OCI-LY7 (cell line): ENCODE results near the gene FAM234B. TPM values are rescaled to one million over a fixed set of nuclear protein-coding genes. Genes with fewer than 3 reads are reported as not detected.

ENCODE experiments used
- BruUV-seq: library from RNA; stranded (reverse); fragments of 400-500 nt; replicated peaks from 2 replicates; lab custom pipeline; 2021; lab: Mats Ljungman, UMichigan
- CTCF ChIA-PET: fragments of 300-600 bp; sonication (Branson Sonifier 250); formaldehyde crosslinking; loops from one replicate; lab custom pipeline; 2022; ENCODE audit warnings: antibody characterized with exemption; ENCODE audit not compliant: unreplicated experiment; lab: Charles Lee
- POLR2A ChIA-PET: fragments of 300-600 bp; sonication (Branson Sonifier 250); formaldehyde crosslinking; loops from one replicate; lab custom pipeline; 2022; ENCODE audit warnings: antibody characterized with exemption; lab: Charles Lee
- DNase-seq: peaks from one replicate; pipeline ENCODE4 v3.0.0-alpha.2; 2015; ENCODE audit warnings: low spot score
- H2AFZ ChIP-seq: fragments of 200-600 bp; sonication (generic), shearing (Covaris generic); 2 replicates; pipeline ENCODE4 v1.6.1; 2014; ENCODE audit warnings: mild to moderate bottlenecking, antibody characterized with exemption, low read length, moderate library complexity
- H3K27ac ChIP-seq: fragments of 200-600 bp; sonication (generic); 2 replicates; pipeline ENCODE4 v1.5.1; 2014; ENCODE audit warnings: mixed run types, low read depth, mild to moderate bottlenecking, moderate library complexity, low read length, inconsistent platforms; ENCODE audit not compliant: poor library complexity, severe bottlenecking
- H3K36me3 ChIP-seq: fragments of 200-600 bp; sonication (generic); 2 replicates; pipeline ENCODE4 v1.6.1; 2014; ENCODE audit warnings: mild to moderate bottlenecking, antibody characterized with exemption, low read length, moderate library complexity, mixed read lengths; ENCODE audit not compliant: insufficient read depth
- H3K4me1 ChIP-seq: fragments of 200-600 bp; sonication (generic); 2 replicates; pipeline ENCODE4 v1.5.1; 2014; ENCODE audit warnings: mild to moderate bottlenecking, low read length; ENCODE audit not compliant: insufficient read depth, poor library complexity, severe bottlenecking
- H3K4me2 ChIP-seq: fragments of 200-600 bp; sonication (generic); 2 replicates; pipeline ENCODE4 v1.6.1; 2014; ENCODE audit warnings: mild to moderate bottlenecking, low read length
- H3K4me3 ChIP-seq: fragments of 200-600 bp; sonication (generic); 2 replicates; pipeline ENCODE4 v1.5.1; 2014; ENCODE audit warnings: mild to moderate bottlenecking, low read depth, low read length; ENCODE audit not compliant: poor library complexity, severe bottlenecking
- H3K79me2 ChIP-seq: fragments of 200-600 bp; sonication (generic); 2 replicates; pipeline ENCODE4 v1.6.1; 2016; ENCODE audit warnings: low read depth, mild to moderate bottlenecking, low read length, moderate library complexity, mixed read lengths; ENCODE audit not compliant: insufficient read depth
- H3K9me2 ChIP-seq: fragments of 200-600 bp; sonication (generic); 2 replicates; pipeline ENCODE4 v1.6.1; 2016; ENCODE audit warnings: mild to moderate bottlenecking, low read length, mixed read lengths; ENCODE audit not compliant: insufficient read depth
- H3K9me3 ChIP-seq: fragments of 200-600 bp; sonication (generic); 2 replicates; pipeline ENCODE4 v1.6.1; 2014; ENCODE audit warnings: mild to moderate bottlenecking, mixed run types, low read length, mixed read lengths
- H4K20me1 ChIP-seq: fragments of 200-600 bp; sonication (generic); 2 replicates; pipeline ENCODE4 v1.6.1; 2014; ENCODE audit warnings: mild to moderate bottlenecking, antibody characterized with exemption, low read length, moderate library complexity, mixed read lengths; ENCODE audit not compliant: insufficient read depth
- CTCF ChIP-seq: fragments of 200-600 bp; sonication (generic); conservative IDR thresholded peaks from 2 replicates; pipeline ENCODE4 v1.5.1; 2014; ENCODE audit warnings: mild to moderate bottlenecking, antibody characterized with exemption, low read length, moderate library complexity, mixed read lengths
- EZH2phosphoT487 ChIP-seq: fragments of 200-600 bp; sonication (generic); IDR thresholded peaks from 2 replicates; pipeline ENCODE4 v1.6.1; 2018; ENCODE audit warnings: low read depth, borderline replicate concordance, mild to moderate bottlenecking, mixed run types, antibody characterized with exemption, low read length, moderate library complexity, mixed read lengths
- intact Hi-C: fragments of 100-400 bp; cut with micrococcal nuclease; formaldehyde crosslinking; loops from one replicate; pipeline ENCODE4 v1.10.0; 2022; ENCODE audit not compliant: unreplicated experiment
- total RNA-seq, 2 experiments: library from RNA; depleted of rRNA in 1 of 2; stranded (reverse); fragments of >200 nt in 1 of 2; shearing (Covaris generic) in 1 of 2; gene quantifications; 2 replicates each; pipeline ENCODE4 v1.2.3, GENCODE V29; 2014 to 2022

FAM234B gene
- total RNA-seq, 2 experiments from 2014 or later = 4.7 to 7.0 TPM

DNA sequence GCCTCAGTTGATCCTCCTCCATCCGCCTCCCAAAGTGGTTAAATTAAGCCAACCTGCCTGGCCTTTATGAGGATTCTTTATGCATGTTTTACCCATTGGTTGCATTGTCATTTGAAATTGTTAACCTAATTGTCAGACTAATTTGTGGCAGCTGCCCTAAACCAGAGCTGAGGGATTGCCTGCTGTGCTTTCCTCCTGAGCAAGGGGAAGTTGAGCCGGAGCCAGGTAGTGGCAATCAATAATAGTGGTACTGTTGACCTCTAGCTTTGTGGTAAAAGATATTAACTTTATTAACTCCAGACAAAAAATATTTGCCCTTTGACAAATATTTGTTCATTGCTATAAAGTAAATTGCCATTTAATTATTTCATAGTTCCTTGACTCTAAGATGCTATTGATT is 38.5 kb upstream of the FAM234B start:
- no TSS peak for BruUV-seq
- Histone ChIP-seq H3K79me2 (no peaks in the 10 kb centered on the region), H3K4me2 (no peak overlapping the region), H3K9me2 (no peaks in the 10 kb centered on the region), H3K4me3 (no peak overlapping the region), H3K36me3 (no peaks in the 10 kb centered on the region), H3K27ac (no peak overlapping the region), H3K9me3 (no peaks in the 10 kb centered on the region), H4K20me1 (no peaks in the 10 kb centered on the region), H2AFZ (no peak overlapping the region), H3K4me1 (peaks cover 5% of the 10 kb centered on the region)
- DNase-seq = no peak
- intact Hi-C loops = loop anchor here (10.0 kb wide), 1 partner anchor 221 kb away; the partner anchor contains the start of gene APOLD1
- ChIA-PET POLR2A (no interaction called here), CTCF (no interaction called here)
- TF ChIP-seq EZH2phosphoT487 (no peak), CTCF (no peak)

GRCh38 chr12:13007496-13008233 is 36.5 kb upstream of the FAM234B start:
- no TSS peak for BruUV-seq
- DNase-seq = no peak
- no peak overlapping the region for H2AFZ ChIP-seq
- H3K27ac ChIP-seq = no peak overlapping the region
- ChIA-PET CTCF (no interaction called here), POLR2A (interaction anchor here (0.7 kb wide), 1 partner anchor 1137 kb away, joined by 4 read pairs; no protein-coding TSS in a partner anchor)
- H3K4me1 ChIP-seq = no peaks in the 10 kb centered on the region
- no peaks in the 10 kb centered on the region for H3K9me3 ChIP-seq
- H4K20me1 ChIP-seq = no peaks in the 10 kb centered on the region
- H3K36me3 ChIP-seq = no peaks in the 10 kb centered on the region
- TF ChIP-seq CTCF (no peak), EZH2phosphoT487 (no peak)
- intact Hi-C loops = loop anchor here (10.0 kb wide), 1 partner anchor 223 kb away; the partner anchor contains the start of gene APOLD1
- no peaks in the 10 kb centered on the region for H3K9me2 ChIP-seq
- H3K79me2 ChIP-seq = no peaks in the 10 kb centered on the region
- no peak overlapping the region for H3K4me2 ChIP-seq
- H3K4me3 ChIP-seq = no peak overlapping the region

DNA sequence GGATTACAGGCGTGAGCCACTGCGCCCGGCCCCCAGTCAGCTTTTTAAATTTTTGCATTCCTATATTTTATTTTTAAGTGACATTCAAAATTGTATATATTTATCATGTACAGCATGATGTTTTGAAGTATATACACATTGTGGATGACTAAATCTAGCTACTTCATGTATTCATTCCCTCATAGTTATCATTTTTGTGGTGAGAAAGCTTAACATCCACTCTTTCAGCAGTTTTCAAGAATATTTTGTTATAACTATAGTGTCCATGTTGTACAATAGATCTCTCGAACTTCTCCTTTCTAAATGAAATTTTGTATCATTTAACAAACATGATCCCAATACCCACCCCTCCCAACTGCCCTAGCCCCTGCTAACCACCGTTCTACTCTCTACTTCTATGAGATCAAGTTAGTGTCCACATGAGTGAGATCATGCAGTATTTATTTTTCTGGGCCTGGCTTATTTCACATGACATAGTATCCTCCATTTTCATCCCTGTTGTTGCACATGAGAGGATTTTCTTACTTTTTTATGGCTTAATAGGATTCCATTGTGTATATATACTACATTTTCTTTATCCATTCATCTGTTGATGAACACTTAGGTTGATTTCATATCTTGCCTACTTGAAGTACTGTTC is 35.3 kb upstream of the FAM234B start:
- H3K9me3 ChIP-seq = no peaks in the 10 kb centered on the region
- no peak overlapping the region for H3K4me2 ChIP-seq
- H3K4me1 ChIP-seq = no peaks in the 10 kb centered on the region
- no peaks in the 10 kb centered on the region for H3K79me2 ChIP-seq
- H4K20me1 ChIP-seq = no peaks in the 10 kb centered on the region
- no peak for TF ChIP-seq CTCF
- no peak for TF ChIP-seq EZH2phosphoT487
- no peak overlapping the region for H3K27ac ChIP-seq
- no peak overlapping the region for H2AFZ ChIP-seq
- no peaks in the 10 kb centered on the region for H3K36me3 ChIP-seq
- intact Hi-C loops = loop anchor here (10.0 kb wide), 1 partner anchor 224 kb away; the partner anchor contains the start of gene APOLD1
- ChIA-PET POLR2A (interaction anchor here (0.6 to 0.7 kb wide), 4 partner anchors 129 to 510 kb away, joined by 3 to 6 read pairs (median 5); no protein-coding TSS in a partner anchor), CTCF (no interaction called here)
- H3K4me3 ChIP-seq = no peak overlapping the region
- no peaks in the 10 kb centered on the region for H3K9me2 ChIP-seq
- no peak for DNase-seq
- no TSS peak for BruUV-seq
